GM19463 (cell line): Measurements from ENCODE around the gene TRDMT1.

Experiments used
- ATAC-seq: cut with Tn5 transposase; IDR thresholded peaks from one replicate; pipeline ENCODE4 v1.9.1; 2021; ENCODE audit warnings: mild to moderate bottlenecking, moderate library complexity; ENCODE audit not compliant: unreplicated experiment

The TRDMT1 gene

GRCh38 chr10:17212802-17213221, 11.3 kb upstream of the TRDMT1 start:
- no peak for ATAC-seq

- ATAC-seq: no peak
Measured at GRCh38 chr10:17210361-17210760, 8.9 kb upstream of the TRDMT1 start.

- no peak for ATAC-seq
Measured at GRCh38 chr10:17209881-17210280, 8.4 kb upstream of the TRDMT1 start.

DNA sequence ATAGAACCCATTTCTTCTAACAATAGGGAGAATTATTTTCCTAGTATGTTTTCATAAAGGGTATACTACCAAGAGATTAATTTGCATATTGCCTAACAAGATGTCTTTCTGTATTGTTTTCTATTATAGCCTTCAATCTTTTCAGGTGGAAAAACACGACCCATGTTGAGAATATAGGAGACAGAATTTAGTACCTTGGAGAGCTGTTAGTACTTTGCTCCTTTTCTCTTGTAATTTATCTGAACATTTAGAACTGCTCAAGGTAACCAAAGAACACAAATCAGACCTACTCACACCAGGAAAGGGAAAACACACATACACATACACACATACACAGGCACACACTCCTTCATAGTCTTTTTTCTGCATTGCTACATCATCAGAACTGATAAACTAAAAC, 7.8 kb upstream of the TRDMT1 start:
- no peak for ATAC-seq

GRCh38 chr10:17208476-17208875, 7.0 kb upstream of the TRDMT1 start:
- no peak for ATAC-seq

- peak; percentile 35 for ATAC-seq
Measured at GRCh38 chr10:17206210-17206709, 4.8 kb upstream of the TRDMT1 start.

DNA sequence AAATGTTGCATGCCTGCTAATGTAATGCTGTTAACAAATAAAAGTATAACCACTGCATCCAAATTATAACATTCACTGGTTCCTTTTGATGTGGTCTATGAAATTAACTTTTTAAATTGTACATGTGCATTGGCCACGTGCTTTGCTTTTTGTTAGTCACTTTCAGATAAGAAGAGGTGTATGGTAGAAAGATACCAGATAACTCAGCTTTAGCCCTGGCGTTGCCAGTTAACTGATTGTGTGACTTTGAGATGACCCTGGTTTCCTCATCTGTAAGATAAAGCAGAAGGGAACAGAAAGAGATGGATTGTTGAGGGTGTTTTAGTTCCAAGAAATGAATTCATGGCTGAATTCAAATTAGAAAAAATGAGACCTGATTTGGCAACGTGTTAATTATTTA, 1.9 kb upstream of the TRDMT1 start:
- no peak for ATAC-seq

DNA sequence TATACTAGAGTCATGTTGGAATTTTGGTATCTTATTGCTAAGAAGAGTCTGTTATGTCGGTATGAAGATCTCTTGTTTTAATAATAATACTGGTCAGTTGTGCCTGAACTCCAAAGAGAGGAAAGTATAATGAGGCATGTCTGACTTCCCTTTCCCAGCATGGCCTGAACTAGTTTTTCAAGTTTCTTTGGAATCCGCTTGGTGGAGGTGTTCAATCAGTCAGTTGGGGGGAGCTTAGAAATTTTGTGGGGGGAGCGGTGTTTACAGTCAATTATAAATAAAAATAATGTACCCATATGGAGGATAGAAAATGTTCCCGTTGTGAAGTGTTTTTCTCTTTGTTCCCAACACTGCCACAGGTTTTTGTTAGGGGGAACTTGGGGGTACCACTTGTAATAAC, 1.5 kb upstream of the TRDMT1 start:
- ATAC-seq: no peak

GRCh38 chr10:17202506-17202905, 1.0 kb upstream of the TRDMT1 start:
- ATAC-seq: no peak

DNA sequence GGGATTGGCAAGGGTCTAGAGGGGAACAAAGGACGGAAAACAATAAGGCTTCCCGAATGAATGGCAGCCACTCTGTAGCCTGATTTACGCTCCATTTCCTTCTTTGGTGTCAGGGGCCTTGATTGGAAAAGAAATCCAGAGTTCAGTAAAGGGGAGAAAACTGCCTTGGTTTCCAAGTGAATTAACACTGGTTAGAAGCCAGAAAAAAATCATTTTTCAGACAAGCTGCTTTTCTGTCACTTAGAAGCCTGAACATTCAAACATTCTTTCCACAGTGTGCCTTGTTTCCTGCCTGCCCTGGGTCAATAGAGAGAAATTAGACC, 283 bp upstream of the TRDMT1 start:
- ATAC-seq: no peak

GRCh38 chr10:17200001-17200911, 1.2 kb downstream of the TRDMT1 start:
- no peak for ATAC-seq

- no peak for ATAC-seq
Measured at GRCh38 chr10:17199351-17199804, 2.1 kb downstream of the TRDMT1 start.

GRCh38 chr10:17196573-17196972, 4.9 kb downstream of the TRDMT1 start:
- no peak for ATAC-seq

- ATAC-seq: no peak
Measured at GRCh38 chr10:17196045-17196444, 5.4 kb downstream of the TRDMT1 start.

GRCh38 chr10:17195083-17195482, 6.4 kb downstream of the TRDMT1 start:
- ATAC-seq: no peak

DNA sequence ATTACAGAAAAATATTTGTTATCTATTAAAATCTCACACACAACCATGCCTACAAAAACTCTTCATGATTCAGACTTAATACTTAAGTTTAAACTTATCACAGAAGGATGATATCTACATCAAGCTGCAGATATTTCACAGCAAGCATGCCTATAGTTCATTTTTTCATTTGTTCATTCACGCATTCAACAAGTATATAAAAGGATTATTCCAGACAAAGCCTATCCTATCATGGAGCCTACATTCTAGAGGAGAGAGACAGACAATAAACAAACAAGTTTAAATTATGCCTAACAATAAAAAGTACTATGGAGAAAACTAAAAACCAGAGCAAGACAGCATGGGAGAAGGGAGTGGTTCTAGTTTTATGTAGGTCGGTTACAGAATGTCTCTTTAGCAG, 10.9 kb downstream of the TRDMT1 start:
- no peak for ATAC-seq

DNA sequence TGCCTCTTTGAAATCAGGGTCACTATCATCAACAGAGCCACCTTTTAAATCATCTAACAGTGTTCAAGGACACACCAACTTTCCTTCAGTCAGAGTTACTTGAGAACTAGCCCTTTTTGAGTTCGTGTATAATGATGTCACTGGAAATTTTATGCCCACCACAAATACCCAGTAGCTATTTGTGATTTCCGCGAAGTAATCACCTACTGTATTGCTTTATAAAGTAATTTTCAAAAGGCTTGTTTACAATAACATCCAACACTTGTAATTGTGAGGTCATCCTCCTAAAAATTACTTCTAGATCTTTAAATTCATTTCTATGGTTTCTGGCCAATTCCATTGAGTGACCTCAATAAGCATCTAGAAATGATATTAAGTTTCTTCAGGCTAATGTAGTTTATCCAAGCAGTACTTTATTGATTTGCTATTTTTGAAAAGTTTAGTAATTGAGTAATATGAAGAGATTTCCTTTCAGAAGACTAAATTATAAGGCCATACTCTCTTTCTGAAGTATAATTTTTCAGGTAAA, 12.8 kb downstream of the TRDMT1 start:
- no peak for ATAC-seq

GRCh38 chr10:17185873-17186272, 15.6 kb downstream of the TRDMT1 start:
- ATAC-seq: no peak

DNA sequence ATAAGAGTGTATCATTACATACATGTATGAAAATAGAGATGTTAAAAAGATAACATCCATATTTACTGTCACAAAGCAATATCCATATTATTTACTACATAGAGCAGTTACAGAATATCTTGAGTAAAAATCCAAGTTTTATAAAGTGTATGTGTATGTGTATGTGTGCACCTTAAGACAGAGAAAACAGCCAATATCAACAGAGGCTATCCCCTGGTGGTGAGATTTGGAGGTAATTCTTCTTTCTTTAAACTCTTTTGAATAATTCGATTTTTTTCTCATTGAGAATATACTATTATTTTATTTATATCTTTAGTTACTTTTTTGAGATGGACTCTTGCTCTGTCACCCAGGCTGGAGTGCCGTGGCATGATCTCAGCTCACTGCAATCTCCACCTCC, 18.4 kb downstream of the TRDMT1 start:
- no peak for ATAC-seq

- ATAC-seq: no peak
Measured at GRCh38 chr10:17181751-17182150, 19.7 kb downstream of the TRDMT1 start.

DNA sequence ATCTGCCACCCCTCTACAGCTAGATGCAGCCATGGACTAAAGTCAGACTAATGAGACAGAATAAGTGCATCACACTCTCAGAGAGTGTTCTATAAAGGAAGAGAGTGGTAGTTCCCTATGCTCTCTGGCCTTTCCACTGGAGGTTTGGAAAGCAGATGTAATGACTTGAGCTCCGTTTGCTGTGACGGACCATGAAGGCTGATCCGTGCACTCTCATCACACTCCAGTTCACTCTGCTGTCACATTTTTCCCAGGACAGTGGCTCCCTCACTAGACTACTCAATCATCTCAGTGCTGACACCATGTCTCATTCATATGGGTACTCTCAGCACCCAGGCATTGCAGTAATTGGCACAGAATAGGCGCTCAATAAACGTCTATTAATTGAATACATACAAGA, 20.4 kb downstream of the TRDMT1 start:
- no peak for ATAC-seq

- ATAC-seq: no peak
Measured at GRCh38 chr10:17179002-17179401, 22.5 kb downstream of the TRDMT1 start.
